Thyroid gland (tissue), 4 donors: Measurements from ENCODE around the gene RBL2.

Experiments
- CTCF ChIP-seq, 6 experiments: fragments of 200-600 bp in 3 of 6; fragments of 450-650 bp in 3 of 6; sonication (generic) in 3 of 6; IDR thresholded peaks; one replicate each; pipeline ENCODE4 v1.5.1; 2016 to 2019; ENCODE audit warnings: antibody characterized with exemption in 6 of 6, mild to moderate bottlenecking in 2 of 6, inconsistent platforms in 1 of 6, moderate library complexity in 1 of 6
- POLR2A ChIP-seq, 2 donors: fragments of 450-650 bp; IDR thresholded peaks; one replicate each; pipeline ENCODE4 v1.6.1; 2017; ENCODE audit warnings: antibody characterized with exemption in 2 of 2, mild to moderate bottlenecking in 2 of 2, moderate library complexity in 1 of 2

GRCh38 chr16:53503991-53504663, 69.9 kb downstream of the RBL2 start:
- TF ChIP-seq POLR2A (IDR thresholded peaks at IDR 0.05) (no peak), CTCF (IDR thresholded peaks at IDR 0.05) (no peak)
